Ectodermal cell (in vitro differentiated cells): ENCODE data around the gene UFD1.

ENCODE experiments used
- H3K27ac ChIP-seq: 2 replicates; pipeline ENCODE4 v1.7.0; 2013; ENCODE audit warnings: mild to moderate bottlenecking, low read depth, low read length; ENCODE audit not compliant: insufficient read depth, poor library complexity, severe bottlenecking
- H3K27me3 ChIP-seq: 2 replicates; pipeline ENCODE4 v1.7.0; 2013; ENCODE audit warnings: mild to moderate bottlenecking, low read length; ENCODE audit not compliant: insufficient read depth, control insufficient read depth, poor library complexity, severe bottlenecking
- H3K36me3 ChIP-seq: one replicate; pipeline ENCODE4 v1.7.0; 2013; ENCODE audit warnings: low read length; ENCODE audit not compliant: control insufficient read depth, insufficient read depth
- H3K4me1 ChIP-seq: one replicate; pipeline ENCODE4 v1.7.0; 2013; ENCODE audit warnings: low read length; ENCODE audit not compliant: control insufficient read depth, insufficient read depth
- H3K4me3 ChIP-seq: 2 replicates; pipeline ENCODE4 v1.7.0; 2013; ENCODE audit warnings: low read depth, low read length, control low read depth; ENCODE audit not compliant: insufficient read depth
- H3K9me3 ChIP-seq: 2 replicates; pipeline ENCODE4 v1.7.0; 2013; ENCODE audit warnings: mild to moderate bottlenecking, low read length, moderate library complexity; ENCODE audit not compliant: control insufficient read depth
- WGBS, 2 experiments: methylation state at CpG; one replicate each; pipeline ENCODE4 v1.1.7; 2013; ENCODE audit warnings: missing lambda C conversion rate in 2 of 2; 5-methylcytosine and 5-hydroxymethylcytosine counted together

UFD1 gene

GRCh38 chr22:19515654-19516377, 36.8 kb upstream of the UFD1 start:
- Histone ChIP-seq H3K27me3 (no peaks in the 10 kb centered on the region), H3K4me3 (no peak overlapping the region), H3K27ac (no peak overlapping the region), H3K36me3 (no peaks in the 10 kb centered on the region), H3K9me3 (no peaks in the 10 kb centered on the region), H3K4me1 (no peaks in the 10 kb centered on the region)
- 95 to 96% methylated on average over 12 of the region's 12 CpGs for WGBS, 2 experiments

GRCh38 chr22:19514831-19515565, 36.0 kb upstream of the UFD1 start:
- H3K27ac ChIP-seq, result no peak overlapping the region
- WGBS, 2 experiments, result 92 to 93% methylated on average over 14 of the region's 14 CpGs
- no peaks in the 10 kb centered on the region for H3K9me3 ChIP-seq
- no peak overlapping the region for H3K4me3 ChIP-seq
- no peaks in the 10 kb centered on the region for H3K4me1 ChIP-seq
- H3K27me3 ChIP-seq, result no peaks in the 10 kb centered on the region
- H3K36me3 ChIP-seq, result no peaks in the 10 kb centered on the region

- Histone ChIP-seq H3K27me3 (no peaks in the 10 kb centered on the region), H3K36me3 (no peaks in the 10 kb centered on the region), H3K4me1 (no peaks in the 10 kb centered on the region), H3K9me3 (no peaks in the 10 kb centered on the region), H3K4me3 (no peak overlapping the region), H3K27ac (no peak overlapping the region)
- WGBS, 2 experiments, result 77 to 100% methylated on average over 1 to 2 of the region's 2 CpGs
These were observed 34.8 kb upstream of the UFD1 start for GRCh38 chr22:19513823-19514222.

GRCh38 chr22:19510919-19511341, 31.9 kb upstream of the UFD1 start:
- WGBS, 2 experiments, result 90 to 94% methylated on average over 1 to 2 of the region's 2 CpGs
- Histone ChIP-seq H3K9me3 (no peaks in the 10 kb centered on the region), H3K27ac (no peak overlapping the region), H3K4me3 (no peak overlapping the region), H3K36me3 (peaks cover 9% of the 10 kb centered on the region), H3K4me1 (no peaks in the 10 kb centered on the region), H3K27me3 (no peaks in the 10 kb centered on the region)

GRCh38 chr22:19509923-19510322, 30.9 kb upstream of the UFD1 start:
- H3K36me3 ChIP-seq, result peaks cover 9% of the 10 kb centered on the region
- no peaks in the 10 kb centered on the region for H3K4me1 ChIP-seq
- 95 to 100% methylated on average over 2 of the region's 2 CpGs for WGBS, 2 experiments
- no peak overlapping the region for H3K4me3 ChIP-seq
- H3K27me3 ChIP-seq, result no peaks in the 10 kb centered on the region
- H3K9me3 ChIP-seq, result no peaks in the 10 kb centered on the region
- no peak overlapping the region for H3K27ac ChIP-seq

- H3K27me3 ChIP-seq, result no peaks in the 10 kb centered on the region
- no peaks in the 10 kb centered on the region for H3K4me1 ChIP-seq
- no peaks in the 10 kb centered on the region for H3K9me3 ChIP-seq
- no peak overlapping the region for H3K4me3 ChIP-seq
- H3K27ac ChIP-seq, result no peak overlapping the region
- WGBS, 2 experiments, result 97% methylated on average over 3 of the region's 3 CpGs
- peaks cover 9% of the 10 kb centered on the region for H3K36me3 ChIP-seq
These were observed 30.2 kb upstream of the UFD1 start for GRCh38 chr22:19509191-19509590.

GRCh38 chr22:19508024-19508776, 29.2 kb upstream of the UFD1 start:
- H3K4me1 ChIP-seq, result no peaks in the 10 kb centered on the region
- peaks cover 9% of the 10 kb centered on the region for H3K36me3 ChIP-seq
- 94 to 96% methylated on average over 10 of the region's 10 CpGs for whole genome bisulfite sequencing, 2 experiments
- H3K27ac ChIP-seq, result no peak overlapping the region
- no peaks in the 10 kb centered on the region for H3K27me3 ChIP-seq
- H3K9me3 ChIP-seq, result no peaks in the 10 kb centered on the region
- no peak overlapping the region for H3K4me3 ChIP-seq

- Histone ChIP-seq H3K27me3 (no peaks in the 10 kb centered on the region), H3K27ac (no peak overlapping the region), H3K4me1 (no peaks in the 10 kb centered on the region), H3K9me3 (no peaks in the 10 kb centered on the region), H3K4me3 (no peak overlapping the region), H3K36me3 (peaks cover 9% of the 10 kb centered on the region)
- 94 to 99% methylated on average over 4 of the region's 4 CpGs for WGBS, 2 experiments
These were observed 28.5 kb upstream of the UFD1 start for GRCh38 chr22:19507534-19507861.

GRCh38 chr22:19506212-19506611, 27.2 kb upstream of the UFD1 start:
- no peaks in the 10 kb centered on the region for H3K4me1 ChIP-seq
- WGBS, 2 experiments, result 84 to 86% methylated on average over 10 of the region's 10 CpGs
- no peak overlapping the region for H3K27ac ChIP-seq
- no peak overlapping the region for H3K4me3 ChIP-seq
- H3K27me3 ChIP-seq, result no peaks in the 10 kb centered on the region
- no peaks in the 10 kb centered on the region for H3K9me3 ChIP-seq
- peaks cover 9% of the 10 kb centered on the region for H3K36me3 ChIP-seq

GRCh38 chr22:19505735-19506126, 26.7 kb upstream of the UFD1 start:
- H3K4me1 ChIP-seq, result no peaks in the 10 kb centered on the region
- no peaks in the 10 kb centered on the region for H3K27me3 ChIP-seq
- H3K36me3 ChIP-seq, result peaks cover 9% of the 10 kb centered on the region
- H3K27ac ChIP-seq, result no peak overlapping the region
- no peaks in the 10 kb centered on the region for H3K9me3 ChIP-seq
- H3K4me3 ChIP-seq, result no peak overlapping the region
- 91 to 96% methylated on average over 5 of the region's 5 CpGs for WGBS, 2 experiments
